GM15510 (cell line): Measurements from ENCODE around the gene DUSP5.

Source experiments
- POLR2A ChIP-seq: IDR thresholded peaks from 3 replicates; pipeline ENCODE4 v1.6.1; 2011; ENCODE audit warnings: borderline replicate concordance; ENCODE audit not compliant: insufficient read length; ENCODE audit errors: extremely low read depth

The DUSP5 gene

DNA sequence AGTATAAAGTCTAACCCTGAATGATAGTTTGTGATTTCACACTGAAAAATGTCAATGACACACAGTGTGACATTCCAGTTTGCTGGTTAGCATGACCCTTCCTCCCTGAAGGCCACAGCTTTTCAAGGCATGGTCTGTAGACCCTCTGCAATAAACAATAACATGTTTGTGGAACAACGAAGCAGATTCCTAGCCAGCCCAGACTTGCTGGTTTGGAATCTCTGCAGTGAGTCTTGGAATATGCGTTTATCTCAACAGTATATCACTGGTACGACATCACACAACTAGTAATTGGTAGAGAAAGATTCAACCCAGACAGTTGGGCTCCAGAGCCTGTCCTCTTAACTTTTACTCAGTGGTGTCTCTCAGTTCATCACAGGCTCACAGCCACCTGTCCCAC is 23.7 kb upstream of the DUSP5 start:
- TF ChIP-seq POLR2A, result no peak

DNA sequence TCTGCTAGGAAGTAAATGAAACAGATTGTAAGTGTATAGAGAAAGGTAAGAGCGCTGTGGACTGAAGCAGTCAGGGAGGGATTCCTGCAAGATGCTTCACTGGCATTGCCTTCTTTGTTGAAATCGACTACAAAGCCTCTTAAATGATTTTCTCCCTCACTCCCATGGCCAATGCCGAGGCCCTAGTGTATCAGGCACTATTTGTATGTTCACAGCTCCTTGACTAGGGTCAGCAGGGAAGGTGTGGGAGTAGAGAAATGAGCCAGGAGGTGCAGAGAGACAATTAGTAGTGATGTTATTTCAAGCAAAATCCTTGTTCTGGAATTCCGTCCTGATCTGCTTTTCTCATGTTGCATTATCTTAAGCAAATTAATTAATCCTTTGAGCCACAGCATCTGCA is 22.9 kb upstream of the DUSP5 start:
- TF ChIP-seq POLR2A, result no peak

DNA sequence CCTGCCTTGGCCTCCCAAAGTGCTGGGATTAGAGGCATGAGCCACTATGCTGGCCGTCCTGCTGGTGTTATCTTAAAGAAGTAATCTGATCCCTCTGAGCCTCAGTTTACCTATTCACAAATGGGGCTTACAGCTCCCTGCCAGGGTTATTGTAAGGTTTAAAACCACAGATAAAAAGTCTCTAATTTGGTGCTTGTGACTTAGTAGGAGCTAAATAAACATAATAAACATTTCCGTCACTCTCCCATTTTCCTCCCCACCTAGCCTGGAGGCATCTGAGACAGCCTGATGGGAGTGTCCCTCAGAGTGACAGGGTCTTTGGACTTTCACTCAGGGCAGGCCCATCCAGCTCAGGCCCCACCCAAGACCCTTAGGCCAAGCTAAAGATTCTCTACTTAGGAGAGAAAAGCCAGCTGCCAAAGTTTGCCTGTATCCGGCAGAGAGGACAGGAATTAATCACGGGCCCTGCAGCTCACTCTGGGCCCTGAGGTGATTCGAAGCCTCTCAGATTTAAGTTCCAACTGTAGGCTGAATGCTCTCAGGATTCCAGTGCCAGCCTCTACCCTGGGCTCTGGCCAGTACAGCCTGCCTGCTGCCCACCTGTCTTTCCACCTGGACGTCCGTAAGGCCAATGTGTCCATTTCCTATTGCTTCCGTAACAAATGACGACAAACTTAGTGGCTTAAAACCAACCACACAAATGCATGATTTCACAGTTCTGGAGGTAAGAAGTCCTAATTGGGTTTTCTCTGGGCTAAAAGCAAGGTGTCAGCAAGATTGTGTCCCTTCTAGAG is 21.8 kb upstream of the DUSP5 start:
- TF ChIP-seq POLR2A, result no peak

DNA sequence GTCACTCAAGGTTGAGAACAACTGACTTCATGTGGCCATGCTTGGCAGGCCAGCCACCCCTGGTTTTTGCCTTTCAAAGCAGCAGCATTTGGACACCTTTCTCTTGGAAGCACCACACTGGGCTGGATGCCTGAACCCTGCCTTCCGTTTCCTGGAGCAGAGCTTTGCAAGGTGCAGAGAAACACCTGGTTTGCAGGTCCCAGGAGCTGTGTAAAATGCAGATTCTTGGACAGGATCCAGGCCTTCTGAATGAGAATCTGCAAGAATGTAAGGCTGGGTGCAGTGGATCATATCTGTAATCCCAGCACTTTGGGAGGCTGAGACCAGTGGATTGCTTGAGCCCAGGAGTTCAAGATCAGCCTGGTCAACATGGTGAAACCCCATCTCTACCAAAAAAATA is 18.0 kb upstream of the DUSP5 start:
- no peak for TF ChIP-seq POLR2A

DNA sequence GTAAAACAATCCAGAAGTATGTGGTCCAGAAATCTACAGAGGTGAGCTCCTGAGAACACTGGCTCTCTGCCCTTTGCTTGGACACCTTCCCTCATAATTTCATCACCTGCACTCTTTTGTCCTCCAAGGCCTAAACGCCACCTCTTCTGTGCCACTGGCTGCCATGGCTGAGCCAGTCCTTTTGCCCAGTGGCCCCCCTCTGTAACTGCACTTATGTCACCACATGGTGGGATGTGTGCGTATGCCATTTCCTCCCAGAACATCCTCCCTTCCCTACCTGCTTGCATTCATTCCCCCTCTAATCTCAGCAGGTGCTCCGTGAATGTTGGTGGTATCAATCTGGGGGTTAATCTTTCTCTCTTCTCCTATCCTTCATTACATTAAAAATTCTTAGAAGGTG is 17.3 kb upstream of the DUSP5 start:
- TF ChIP-seq POLR2A, result no peak

DNA sequence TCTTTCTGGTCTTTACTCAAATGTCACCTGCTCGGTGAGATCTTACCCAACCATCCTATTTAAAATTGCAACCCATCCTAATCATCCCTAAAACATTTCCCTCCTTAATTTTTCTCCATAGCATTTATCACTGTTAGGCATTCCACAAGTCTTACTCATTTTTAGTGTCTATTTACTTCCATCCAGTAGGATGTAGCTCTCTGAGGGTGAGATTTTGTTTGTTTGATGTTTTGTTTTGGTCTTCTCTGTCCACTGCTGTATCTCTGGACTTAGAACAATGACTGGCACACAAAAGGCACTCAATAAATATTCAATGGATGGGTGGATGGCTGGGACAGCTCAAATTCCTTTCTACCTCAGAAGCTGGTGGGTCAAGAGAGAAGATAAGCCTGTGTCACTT is 15.8 kb upstream of the DUSP5 start:
- no peak for TF ChIP-seq POLR2A

DNA sequence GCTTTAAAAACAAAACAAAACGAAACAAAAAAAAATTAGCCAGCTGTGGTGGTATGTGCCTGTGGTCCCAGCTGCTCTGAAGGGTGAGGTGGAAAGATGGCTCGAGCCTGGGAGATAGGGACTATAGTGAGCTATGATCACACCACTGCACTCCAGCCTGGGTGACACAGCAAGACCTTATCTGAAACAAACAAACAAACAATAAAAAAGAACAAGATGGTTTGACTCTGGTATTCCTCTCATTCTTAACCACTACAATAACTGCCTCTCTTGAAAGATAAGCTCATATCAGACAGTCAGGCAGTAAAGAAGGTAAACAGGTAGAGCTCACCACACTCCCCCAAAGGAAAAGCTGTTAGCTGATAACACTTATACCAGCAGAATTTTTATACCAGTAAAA is 14.1 kb upstream of the DUSP5 start:
- no peak for TF ChIP-seq POLR2A

DNA sequence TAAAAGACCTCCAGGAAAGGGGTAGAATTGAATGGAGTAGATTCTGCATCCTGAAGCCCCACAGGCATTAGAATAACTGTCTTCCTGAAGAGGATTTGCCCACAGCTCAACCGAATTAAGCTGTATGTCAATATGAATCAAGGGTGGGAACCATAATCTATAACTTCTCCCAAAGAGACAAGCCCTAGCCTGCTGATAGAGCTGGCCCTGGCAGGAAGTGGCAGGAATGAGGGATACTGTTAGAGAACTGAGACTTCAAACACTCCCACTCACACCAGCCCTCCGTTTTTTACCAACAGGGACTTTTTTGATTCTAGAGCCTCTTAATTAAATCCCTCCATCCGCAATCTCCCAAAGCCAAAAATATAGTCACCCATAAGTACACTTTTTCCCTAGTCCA is 12.2 kb upstream of the DUSP5 start:
- no peak for TF ChIP-seq POLR2A

DNA sequence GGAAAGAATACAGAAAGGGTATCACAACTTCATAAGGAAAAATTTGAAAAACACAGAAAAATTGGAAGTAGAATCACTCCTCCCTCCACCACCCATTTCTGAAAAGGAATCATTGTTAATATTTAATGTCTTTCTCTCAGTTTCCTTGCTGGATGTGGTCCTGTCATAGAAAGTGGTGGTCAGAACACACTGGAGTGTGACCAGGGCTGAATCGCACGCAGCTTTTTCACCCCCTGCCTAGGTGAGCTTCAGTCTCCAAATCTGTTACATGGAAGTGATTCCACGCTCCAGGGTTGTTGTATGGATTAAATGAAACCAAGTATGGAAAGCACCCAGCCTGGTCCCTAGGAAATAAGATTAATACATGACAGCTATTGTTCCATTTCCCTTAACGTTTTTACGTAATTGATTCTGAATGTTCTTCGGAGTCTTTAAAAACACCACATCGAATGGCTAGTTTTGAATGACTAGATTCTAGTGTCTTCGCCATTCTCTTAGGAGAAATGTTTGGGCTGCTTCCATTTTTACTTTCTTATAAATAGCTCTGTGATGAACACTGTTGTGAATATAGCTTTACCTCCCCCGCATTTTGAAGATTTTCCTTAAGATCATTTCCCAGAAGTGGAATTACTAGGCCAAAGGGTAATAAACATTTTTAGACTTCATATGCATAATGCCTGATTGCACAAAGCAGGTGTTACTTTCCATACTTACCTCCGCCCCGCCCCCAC is 10.9 kb upstream of the DUSP5 start:
- no peak for TF ChIP-seq POLR2A

DNA sequence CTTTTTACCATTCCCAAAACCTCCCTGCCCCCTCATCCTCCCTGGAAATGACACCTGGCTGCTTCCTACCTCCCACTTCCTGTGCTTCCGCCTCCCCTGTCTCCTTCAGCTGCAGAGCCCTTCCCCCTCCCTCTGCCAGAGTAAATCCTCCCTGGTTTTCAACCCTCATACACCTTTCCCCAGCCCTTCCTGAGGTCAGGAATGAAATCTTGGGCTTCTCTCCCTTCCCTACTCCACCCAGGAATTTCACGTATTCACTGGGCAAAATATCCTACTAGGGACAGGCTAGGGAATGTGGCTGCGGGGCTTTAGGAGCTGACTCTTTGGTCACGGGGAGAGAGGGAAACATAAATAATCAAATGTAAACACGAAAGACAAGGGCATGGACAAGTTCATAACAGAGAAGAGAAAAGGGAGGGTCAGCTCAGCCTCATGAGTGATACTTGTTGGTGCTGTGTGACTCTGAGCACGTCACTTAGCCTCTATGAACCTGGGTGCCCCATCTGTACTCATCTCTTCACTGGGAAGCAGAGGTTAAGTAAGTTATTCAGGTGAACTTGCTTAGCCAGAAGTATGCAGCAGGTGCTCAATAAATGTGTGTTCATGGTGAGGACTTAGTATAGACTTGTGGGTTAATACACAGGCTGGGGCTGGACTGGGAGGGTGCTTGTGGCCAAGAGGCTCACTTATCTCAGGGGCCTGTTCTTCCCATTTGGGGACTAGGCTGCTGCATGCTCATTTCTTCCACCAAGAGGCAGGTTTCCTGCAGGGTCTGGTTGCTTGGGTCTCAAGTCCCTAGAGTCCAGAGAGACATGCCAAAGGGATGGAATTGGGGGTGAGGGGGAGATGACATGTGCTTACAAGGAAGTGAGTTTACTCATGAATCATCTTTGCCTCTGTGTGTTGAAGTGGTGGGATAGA is 10.0 kb upstream of the DUSP5 start:
- TF ChIP-seq POLR2A, result no peak

DNA sequence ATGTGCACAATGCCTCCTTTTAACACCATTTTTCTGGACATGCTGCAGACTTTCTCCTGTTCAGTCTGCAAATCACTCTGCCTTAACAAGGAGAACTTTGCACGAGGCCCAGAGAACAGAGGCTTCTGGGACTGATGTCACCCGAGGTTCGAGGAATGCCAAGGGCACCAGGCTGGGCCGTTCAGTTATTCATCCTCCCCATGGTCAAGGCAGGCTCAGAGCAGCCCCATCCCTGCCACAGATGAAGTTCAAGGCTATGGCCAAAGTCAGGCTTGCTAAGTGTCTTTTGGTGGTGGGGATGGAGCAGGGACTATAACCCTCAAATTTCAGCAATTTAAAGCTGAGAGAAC is 9.4 kb upstream of the DUSP5 start:
- TF ChIP-seq POLR2A, result no peak

DNA sequence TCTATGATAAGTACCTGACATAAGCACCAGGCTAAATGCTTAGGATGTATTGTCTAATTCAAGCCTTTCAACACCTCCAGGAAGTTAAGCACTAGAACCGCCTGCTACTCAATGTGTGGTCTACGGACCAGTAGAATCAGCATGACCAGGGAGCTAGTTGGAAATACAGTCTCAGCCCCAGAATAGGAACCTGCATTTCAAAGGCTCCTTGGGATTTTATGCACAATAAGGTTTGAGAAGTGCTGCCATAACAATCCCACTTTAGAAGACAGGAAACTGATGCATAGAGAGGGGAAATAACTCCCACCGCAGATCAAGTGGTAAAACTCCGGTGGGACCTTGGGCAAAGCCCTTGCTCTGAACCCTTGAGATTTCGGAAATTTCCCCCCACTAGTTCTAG is 8.8 kb upstream of the DUSP5 start:
- no peak for TF ChIP-seq POLR2A

DNA sequence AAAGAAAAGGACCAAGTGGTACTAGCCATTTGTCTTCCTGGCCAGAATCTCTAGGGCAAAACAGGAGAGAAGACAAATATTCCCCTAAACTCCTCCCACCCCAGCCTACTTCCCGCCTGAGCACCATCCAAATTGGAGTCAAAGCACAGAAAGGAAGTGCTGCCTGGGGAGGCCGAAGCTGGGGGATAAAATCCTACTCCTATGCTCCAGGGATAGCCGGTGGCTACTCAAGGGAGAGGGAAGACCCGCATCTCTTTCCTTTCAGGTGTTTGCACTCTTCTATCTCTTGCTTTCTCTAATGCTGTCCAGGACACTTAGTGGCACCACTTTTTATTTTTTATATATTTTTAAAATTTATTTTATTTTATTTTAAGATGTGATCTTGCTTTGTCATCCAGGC is 7.1 kb upstream of the DUSP5 start:
- no peak for TF ChIP-seq POLR2A

DNA sequence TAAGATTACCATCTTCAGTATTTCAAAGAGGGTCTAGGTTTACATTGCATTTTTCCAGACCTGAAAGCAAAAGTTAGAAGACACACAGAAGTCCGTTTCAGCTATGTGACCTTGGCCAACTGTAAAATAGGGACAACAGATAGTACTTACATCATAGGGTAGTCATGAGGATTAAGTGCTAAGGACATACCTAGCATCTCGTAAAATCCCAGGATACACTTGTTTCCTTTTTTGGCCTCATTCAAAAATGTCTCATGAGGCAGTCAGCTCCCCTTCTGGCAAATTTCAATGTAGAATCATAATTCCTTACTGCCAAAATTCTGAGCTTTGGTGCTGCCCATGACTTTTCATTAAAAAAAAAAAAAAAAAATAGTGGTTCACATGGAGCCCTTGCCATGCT is 6.4 kb upstream of the DUSP5 start:
- TF ChIP-seq POLR2A, result no peak
